ENCODE results near the gene VAV2. TPM values are rescaled to one million over a fixed set of nuclear protein-coding genes. Genes with fewer than 3 reads are reported as not detected.

The VAV2 gene
- total RNA-seq, 1 experiment from 2014 or later, result 24.7 TPM

- Histone ChIP-seq H3K27me3 (ENCODE audit: control insufficient read depth, insufficient read depth, low read length) (no peaks in the 10 kb centered on the region), H3K27ac (ENCODE audit: low read length) (no peak overlapping the region), H3K9me3 (ENCODE audit: control insufficient read depth, insufficient read depth, low read depth, low read length) (no peaks in the 10 kb centered on the region), H3K36me3 (ENCODE audit: control insufficient read depth, insufficient read depth, low read length) (no peaks in the 10 kb centered on the region), H3K4me3 (ENCODE audit: low read depth in 2 of 2, low read length in 2 of 2) (no peak overlapping the region), H3K4me1 (ENCODE audit: control insufficient read depth, insufficient read depth, low read length) (no peaks in the 10 kb centered on the region)
- in situ Hi-C loops (cut with HindIII; ENCODE audit: low pct_unique_long_range_greater_than_20kb, low sequenced_read_pairs), result no loop called here
- ChIA-PET CTCF (no interaction called here), POLR2A (no interaction called here)
- intact Hi-C loops (cut with micrococcal nuclease; ENCODE audit: unreplicated experiment), result no loop called here
- DNase-seq (ENCODE audit: low read depth, low spot score) (no peak), ATAC-seq (no peak)
- BruUV-seq (replicated peaks), result no TSS peak
- TF ChIP-seq REST (IDR thresholded peaks at IDR 0.05; ENCODE audit: insufficient read depth in 1 of 2, low read depth in 2 of 2, low read length in 1 of 2) (no peak), POLR2AphosphoS5 (IDR thresholded peaks at IDR 0.05; ENCODE audit: low read depth, low read length) (no peak), SIN3A (IDR thresholded peaks at IDR 0.05; ENCODE audit: borderline replicate concordance, insufficient read depth, low read depth, low read length) (no peak), TCF7L2 (IDR thresholded peaks at IDR 0.05; ENCODE audit: low read depth, low read length) (no peak)
- TF ChIP-seq, protein P1, sequence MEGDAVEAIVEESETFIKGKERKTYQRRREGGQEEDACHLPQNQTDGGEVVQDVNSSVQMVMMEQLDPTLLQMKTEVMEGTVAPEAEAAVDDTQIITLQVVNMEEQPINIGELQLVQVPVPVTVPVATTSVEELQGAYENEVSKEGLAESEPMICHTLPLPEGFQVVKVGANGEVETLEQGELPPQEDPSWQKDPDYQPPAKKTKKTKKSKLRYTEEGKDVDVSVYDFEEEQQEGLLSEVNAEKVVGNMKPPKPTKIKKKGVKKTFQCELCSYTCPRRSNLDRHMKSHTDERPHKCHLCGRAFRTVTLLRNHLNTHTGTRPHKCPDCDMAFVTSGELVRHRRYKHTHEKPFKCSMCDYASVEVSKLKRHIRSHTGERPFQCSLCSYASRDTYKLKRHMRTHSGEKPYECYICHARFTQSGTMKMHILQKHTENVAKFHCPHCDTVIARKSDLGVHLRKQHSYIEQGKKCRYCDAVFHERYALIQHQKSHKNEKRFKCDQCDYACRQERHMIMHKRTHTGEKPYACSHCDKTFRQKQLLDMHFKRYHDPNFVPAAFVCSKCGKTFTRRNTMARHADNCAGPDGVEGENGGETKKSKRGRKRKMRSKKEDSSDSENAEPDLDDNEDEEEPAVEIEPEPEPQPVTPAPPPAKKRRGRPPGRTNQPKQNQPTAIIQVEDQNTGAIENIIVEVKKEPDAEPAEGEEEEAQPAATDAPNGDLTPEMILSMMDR (IDR thresholded peaks at IDR 0.05), result no peak
Observed at GRCh38 chr9:133981958-133982681, 10.0 kb downstream of the VAV2 start.

DNA sequence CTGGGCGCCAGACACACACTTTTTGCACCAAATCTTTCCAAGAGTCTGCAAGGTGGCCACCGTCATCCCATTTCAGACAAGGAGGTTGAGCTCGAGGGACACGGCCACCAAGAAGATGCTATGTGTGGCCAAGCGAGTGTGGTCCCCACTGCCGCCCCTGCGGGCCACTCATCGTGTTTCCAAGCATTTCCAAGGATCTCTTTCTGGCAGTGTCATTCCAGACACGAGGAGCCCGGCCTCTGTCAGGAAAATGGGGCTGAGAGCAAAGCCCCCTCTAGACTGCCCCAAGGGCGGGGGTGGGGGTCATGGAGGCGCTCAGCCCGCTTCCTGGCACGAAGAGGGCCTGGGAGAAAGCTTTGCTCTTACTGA, 10.6 kb downstream of the VAV2 start:
- intact Hi-C loops (cut with micrococcal nuclease; ENCODE audit: unreplicated experiment), result no loop called here
- no peaks in the 10 kb centered on the region for H3K9me3 ChIP-seq (ENCODE audit: control insufficient read depth, insufficient read depth, low read depth, low read length)
- in situ Hi-C loops (cut with HindIII; ENCODE audit: low pct_unique_long_range_greater_than_20kb, low sequenced_read_pairs), result no loop called here
- ChIA-PET CTCF (no interaction called here), POLR2A (no interaction called here)
- TF ChIP-seq, protein P1 (IDR thresholded peaks at IDR 0.05), result no peak
- no peak for TF ChIP-seq TCF7L2 (IDR thresholded peaks at IDR 0.05; ENCODE audit: low read depth, low read length)
- no peak for TF ChIP-seq REST (IDR thresholded peaks at IDR 0.05; ENCODE audit: insufficient read depth in 1 of 2, low read depth in 2 of 2, low read length in 1 of 2)
- TF ChIP-seq SIN3A (IDR thresholded peaks at IDR 0.05; ENCODE audit: borderline replicate concordance, insufficient read depth, low read depth, low read length), result no peak
- TF ChIP-seq POLR2AphosphoS5 (IDR thresholded peaks at IDR 0.05; ENCODE audit: low read depth, low read length), result no peak
- ATAC-seq (no peak), DNase-seq (ENCODE audit: low read depth, low spot score) (no peak)
- H3K27me3 ChIP-seq (ENCODE audit: control insufficient read depth, insufficient read depth, low read length), result no peaks in the 10 kb centered on the region
- H3K27ac ChIP-seq (ENCODE audit: low read length), result no peak overlapping the region
- H3K4me3 ChIP-seq (ENCODE audit: low read depth in 2 of 2, low read length in 2 of 2), result no peak overlapping the region
- H3K36me3 ChIP-seq (ENCODE audit: control insufficient read depth, insufficient read depth, low read length), result no peaks in the 10 kb centered on the region
- no TSS peak for BruUV-seq (replicated peaks)
- no peaks in the 10 kb centered on the region for H3K4me1 ChIP-seq (ENCODE audit: control insufficient read depth, insufficient read depth, low read length)
